ENCODE measurements around the gene RAP1GAP2. TPM values are rescaled to one million over a fixed set of nuclear protein-coding genes. Genes with fewer than 3 reads are reported as not detected.
A peak's percentile ranks its signal among the peaks of the same experiment; 100 is the strongest.
"Not testable (repeated sequence)": the region's sequence is repeated elsewhere in the genome, so short reads cannot be mapped to it uniquely, and the experiment has no call there.

The RAP1GAP2 gene
- total RNA-seq, 2 experiments from 2014 or later: 0.31 to 0.50 TPM

DNA sequence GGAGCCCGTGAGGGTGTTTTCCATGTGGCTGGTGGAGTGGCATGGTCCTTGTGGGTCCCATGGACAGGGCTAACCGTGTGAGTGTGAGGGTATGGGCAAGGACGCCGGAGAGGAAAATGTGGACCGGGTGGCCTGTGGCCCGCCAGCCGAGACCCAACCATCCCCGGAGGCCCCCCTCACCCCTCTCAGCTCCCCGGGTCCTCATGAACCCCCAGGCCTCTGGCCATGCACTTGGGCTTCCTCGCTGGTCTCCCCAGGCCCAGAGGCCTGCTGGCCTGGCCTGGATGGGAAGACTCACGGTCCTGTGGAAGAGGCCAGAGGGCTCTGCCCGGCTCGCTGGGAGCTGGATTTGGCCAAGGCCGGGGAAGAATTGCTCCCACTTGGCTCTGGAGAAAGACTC, 13.1 kb downstream of the RAP1GAP2 start:
- Mint-ChIP-seq H3K4me3 (no peak overlapping the region), H3K27me3 (peaks cover 17% of the 10 kb centered on the region), H3K4me1 (ENCODE audit: low read depth) (peaks cover 5% of the 10 kb centered on the region), H3K27ac (no peak overlapping the region), H3K36me3 (ENCODE audit: low read depth) (no peaks in the 10 kb centered on the region), H3K9me3 (no peaks in the 10 kb centered on the region)
- no peak for ATAC-seq
- POLR2A ChIA-PET: no interaction called here
- DNase-seq: no peak
- intact Hi-C loops (cut with micrococcal nuclease): no loop called here
- TF ChIP-seq, protein P1, sequence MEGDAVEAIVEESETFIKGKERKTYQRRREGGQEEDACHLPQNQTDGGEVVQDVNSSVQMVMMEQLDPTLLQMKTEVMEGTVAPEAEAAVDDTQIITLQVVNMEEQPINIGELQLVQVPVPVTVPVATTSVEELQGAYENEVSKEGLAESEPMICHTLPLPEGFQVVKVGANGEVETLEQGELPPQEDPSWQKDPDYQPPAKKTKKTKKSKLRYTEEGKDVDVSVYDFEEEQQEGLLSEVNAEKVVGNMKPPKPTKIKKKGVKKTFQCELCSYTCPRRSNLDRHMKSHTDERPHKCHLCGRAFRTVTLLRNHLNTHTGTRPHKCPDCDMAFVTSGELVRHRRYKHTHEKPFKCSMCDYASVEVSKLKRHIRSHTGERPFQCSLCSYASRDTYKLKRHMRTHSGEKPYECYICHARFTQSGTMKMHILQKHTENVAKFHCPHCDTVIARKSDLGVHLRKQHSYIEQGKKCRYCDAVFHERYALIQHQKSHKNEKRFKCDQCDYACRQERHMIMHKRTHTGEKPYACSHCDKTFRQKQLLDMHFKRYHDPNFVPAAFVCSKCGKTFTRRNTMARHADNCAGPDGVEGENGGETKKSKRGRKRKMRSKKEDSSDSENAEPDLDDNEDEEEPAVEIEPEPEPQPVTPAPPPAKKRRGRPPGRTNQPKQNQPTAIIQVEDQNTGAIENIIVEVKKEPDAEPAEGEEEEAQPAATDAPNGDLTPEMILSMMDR (IDR thresholded peaks at IDR 0.05): no peak
- CTCF ChIA-PET: interaction anchor here (1.7 kb wide), 1 partner anchor 23 kb away, joined by 5 read pairs; no protein-coding TSS in a partner anchor

DNA sequence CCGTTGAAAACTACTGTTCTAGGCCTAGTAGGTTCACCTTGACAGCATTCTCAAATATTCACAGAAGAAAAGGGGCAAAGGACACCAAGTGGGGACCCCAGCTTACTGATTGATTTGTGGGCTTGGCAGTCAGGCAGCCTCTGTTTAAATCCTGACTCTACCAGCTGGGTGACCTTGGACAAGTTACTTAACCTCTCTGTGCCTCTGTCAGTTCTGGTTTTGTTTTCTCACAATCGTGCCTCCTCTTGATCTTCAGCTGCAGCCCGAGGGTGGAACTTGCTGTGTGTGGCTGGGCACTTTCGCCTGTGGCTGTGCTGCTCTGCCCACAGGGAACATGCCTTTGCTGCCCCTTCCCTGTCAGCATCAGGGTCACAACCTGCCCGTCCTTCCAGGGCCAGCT, 17.8 kb downstream of the RAP1GAP2 start:
- H3K27me3 Mint-ChIP-seq: peaks cover 23% of the 10 kb centered on the region
- TF ChIP-seq, protein P1 (IDR thresholded peaks at IDR 0.05): no peak
- ATAC-seq (peak; percentile 40), DNase-seq (peak; percentile 51)
- intact Hi-C loops (cut with micrococcal nuclease): no loop called here
- no peaks in the 10 kb centered on the region for H3K9me3 Mint-ChIP-seq
- H3K4me1 Mint-ChIP-seq (ENCODE audit: low read depth): peaks cover 16% of the 10 kb centered on the region
- ChIA-PET CTCF (interaction anchor here (0.7 to 3.8 kb wide), 9 partner anchors 12 to 41 kb away, joined by 3 to 20 read pairs (median 4); partner anchors contain the start of gene RAP1GAP2), POLR2A (interaction anchor here (0.6 to 2.0 kb wide), 7 partner anchors 11 to 85 kb away, joined by 3 to 12 read pairs (median 4); partner anchors contain the start of gene RAP1GAP2)
- no peak overlapping the region for H3K27ac Mint-ChIP-seq
- no peaks in the 10 kb centered on the region for H3K36me3 Mint-ChIP-seq (ENCODE audit: low read depth)
- no peak overlapping the region for H3K4me3 Mint-ChIP-seq

DNA sequence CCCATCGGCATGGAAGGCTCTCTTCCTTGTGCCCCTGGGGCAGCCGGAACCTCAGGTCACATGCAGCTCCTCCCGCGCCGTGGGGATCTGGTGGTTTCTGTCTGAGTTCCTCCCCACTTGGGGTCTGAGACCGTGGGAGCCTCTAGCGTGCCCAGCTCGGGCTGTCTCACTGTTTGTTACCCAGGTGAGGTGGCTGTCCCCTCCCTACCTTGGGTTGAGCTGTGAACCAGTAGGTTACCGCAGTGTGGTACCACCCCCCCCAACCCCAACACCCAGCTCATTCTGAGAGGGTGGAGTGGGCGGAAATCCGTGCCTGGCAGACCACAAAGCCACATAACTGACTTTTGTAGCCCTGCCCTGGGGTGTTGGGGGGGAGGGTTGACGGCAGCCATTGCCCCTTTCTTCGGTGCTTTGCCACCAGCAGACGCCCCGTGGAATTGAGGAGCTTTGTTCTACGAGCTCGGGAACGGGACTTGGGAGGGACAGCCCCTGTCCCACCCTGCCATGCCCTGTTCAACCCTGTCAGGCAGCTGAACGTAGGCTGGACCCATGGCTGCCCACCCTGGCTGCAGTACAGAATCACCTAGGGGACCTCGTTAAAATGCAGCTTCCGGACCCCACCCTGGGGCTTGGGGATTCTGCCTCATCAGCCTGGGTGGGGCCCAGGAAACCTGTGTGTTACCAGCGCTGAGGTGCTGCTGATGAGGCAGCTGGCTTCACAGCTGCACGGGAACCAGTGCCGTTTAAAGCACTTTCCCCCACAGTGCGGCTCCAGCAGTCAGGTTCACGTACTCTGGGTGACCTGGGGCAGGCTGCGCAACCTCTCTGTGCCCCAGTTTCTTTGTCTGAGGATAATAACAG, 18.5 kb downstream of the RAP1GAP2 start:
- Mint-ChIP-seq H3K27me3 (peaks cover 22% of the 10 kb centered on the region), H3K36me3 (ENCODE audit: low read depth) (no peaks in the 10 kb centered on the region), H3K4me1 (ENCODE audit: low read depth) (peaks cover 16% of the 10 kb centered on the region), H3K27ac (no peak overlapping the region), H3K9me3 (no peaks in the 10 kb centered on the region), H3K4me3 (peak overlapping the region; percentile 37)
- CTCF ChIA-PET: interaction anchor here (0.7 to 3.8 kb wide), 10 partner anchors 10 to 41 kb away, joined by 3 to 20 read pairs (median 4); partner anchors contain the start of gene RAP1GAP2
- ATAC-seq (peak; percentile 79), DNase-seq (peak; percentile 93)
- POLR2A ChIA-PET: interaction anchor here (0.6 to 2.0 kb wide), 8 partner anchors 11 to 911 kb away, joined by 3 to 12 read pairs (median 4); partner anchors contain the start of gene RAP1GAP2
- TF ChIP-seq, protein P1 (IDR thresholded peaks at IDR 0.05): no peak
- intact Hi-C loops (cut with micrococcal nuclease): no loop called here

DNA sequence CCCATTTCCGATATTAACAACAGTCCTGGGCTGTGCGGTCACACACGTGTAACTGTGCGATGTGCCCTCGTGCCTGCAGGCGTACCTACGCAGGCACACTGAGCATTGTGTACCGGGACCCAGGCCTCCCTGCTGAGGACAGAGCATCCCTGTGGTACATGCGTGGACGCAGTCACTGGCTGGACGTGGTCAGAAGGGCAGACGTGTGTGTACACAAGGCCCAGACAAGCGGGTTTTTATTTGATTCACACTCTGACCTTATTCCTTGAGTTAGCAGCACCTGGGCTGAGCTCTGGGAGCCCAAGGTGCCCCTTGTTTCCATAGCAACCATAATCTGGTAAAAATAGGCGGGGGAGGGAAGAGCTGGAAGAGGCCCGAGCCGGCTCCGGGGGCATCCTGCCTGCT, 19.5 kb downstream of the RAP1GAP2 start:
- ATAC-seq (no peak), DNase-seq (no peak)
- POLR2A ChIA-PET: no interaction called here
- Mint-ChIP-seq H3K4me3 (no peak overlapping the region), H3K9me3 (no peaks in the 10 kb centered on the region), H3K27ac (no peak overlapping the region), H3K27me3 (peaks cover 21% of the 10 kb centered on the region), H3K36me3 (ENCODE audit: low read depth) (no peaks in the 10 kb centered on the region), H3K4me1 (ENCODE audit: low read depth) (peaks cover 16% of the 10 kb centered on the region)
- TF ChIP-seq, protein P1 (IDR thresholded peaks at IDR 0.05): no peak
- CTCF ChIA-PET: interaction anchor here (1.7 to 3.8 kb wide), 2 partner anchors 23 to 29 kb away, joined by 7 to 20 read pairs; no protein-coding TSS in a partner anchor
- intact Hi-C loops (cut with micrococcal nuclease): no loop called here

DNA sequence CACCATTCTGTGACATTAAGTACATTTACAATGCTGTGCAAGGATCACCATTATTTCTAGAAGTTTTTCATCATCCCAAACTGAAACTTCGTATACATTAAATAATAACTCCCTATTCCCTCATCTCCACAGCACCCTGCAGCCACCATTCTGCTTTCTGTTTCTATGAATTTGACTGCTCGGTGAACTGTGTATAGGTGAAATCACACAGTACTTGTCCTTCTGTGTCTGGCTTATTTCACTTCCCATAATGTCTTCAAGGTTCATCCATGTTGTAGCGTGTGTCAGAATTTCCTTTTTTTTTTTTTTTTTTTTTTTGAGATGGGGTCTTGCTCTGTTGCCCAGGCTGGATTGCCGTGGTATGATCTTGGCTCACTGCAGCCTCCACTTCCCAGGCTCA, 20.4 kb downstream of the RAP1GAP2 start:
- H3K27ac Mint-ChIP-seq: no peak overlapping the region
- no peak for DNase-seq
- POLR2A ChIA-PET: no interaction called here
- TF ChIP-seq, protein P1 (IDR thresholded peaks at IDR 0.05): no peak
- CTCF ChIA-PET: no interaction called here
- H3K36me3 Mint-ChIP-seq (ENCODE audit: low read depth): no peaks in the 10 kb centered on the region
- ATAC-seq: no peak
- H3K27me3 Mint-ChIP-seq: peaks cover 18% of the 10 kb centered on the region
- H3K9me3 Mint-ChIP-seq: no peaks in the 10 kb centered on the region
- peaks cover 16% of the 10 kb centered on the region for H3K4me1 Mint-ChIP-seq (ENCODE audit: low read depth)
- H3K4me3 Mint-ChIP-seq: no peak overlapping the region
- intact Hi-C loops (cut with micrococcal nuclease): no loop called here

DNA sequence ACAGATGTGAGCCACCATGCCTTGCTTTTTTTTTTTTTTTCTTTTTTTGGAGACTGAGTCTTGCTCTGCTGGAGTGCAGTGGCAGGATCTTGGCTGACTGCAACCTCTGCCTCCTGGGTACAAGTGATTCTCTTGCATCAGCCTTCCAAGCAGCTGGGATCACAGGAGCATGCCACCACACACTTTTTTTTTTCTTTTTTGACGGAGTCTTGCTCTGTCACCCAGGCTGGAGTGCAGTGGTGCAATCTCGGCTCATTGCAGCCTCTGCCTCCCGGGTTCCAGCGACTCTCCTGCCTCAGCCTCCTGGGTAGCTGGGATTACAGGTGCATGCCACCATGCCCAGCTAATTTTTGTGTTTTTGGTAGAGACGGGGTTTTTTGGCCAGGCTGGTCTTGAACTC, 23.1 kb downstream of the RAP1GAP2 start:
- POLR2A ChIA-PET; H3K4me3 Mint-ChIP-seq; DNase-seq; H3K9me3 Mint-ChIP-seq; ATAC-seq; H3K27ac Mint-ChIP-seq; intact Hi-C loops (cut with micrococcal nuclease); CTCF ChIA-PET; H3K36me3 Mint-ChIP-seq (ENCODE audit: low read depth): not testable (repeated sequence)
- Mint-ChIP-seq H3K27me3 (peaks cover 11% of the 10 kb centered on the region), H3K4me1 (ENCODE audit: low read depth) (peaks cover 11% of the 10 kb centered on the region)

All from activated CD8-positive, alpha-beta T cell treated with anti-CD3 and anti-CD28 coated beads for 36 hours (primary cell).